GM23338 (cell line): ENCODE measurements around the gene ZACN. TPM values are rescaled to one million over a fixed set of nuclear protein-coding genes. Genes with fewer than 3 reads are reported as not detected.

Source experiments
- ATAC-seq: fragments of 200-7000 bp; cut with Tn5 transposase; 3 replicates; pipeline ENCODE4 v1.9.1; 2020
- DNase-seq: peaks from one replicate; pipeline ENCODE4 v3.0.0-alpha.2; 2015; ENCODE audit warnings: low spot score
- H2AFZ ChIP-seq: fragments of 200-600 bp; sonication (generic); 2 replicates; pipeline ENCODE4 v1.8.0; 2016; ENCODE audit warnings: antibody characterized with exemption, mild to moderate bottlenecking, moderate library complexity
- H3F3A ChIP-seq: fragments of 200-600 bp; sonication (generic); replicated peaks from 2 replicates; pipeline ENCODE4 v1.8.0; 2017; ENCODE audit warnings: antibody characterized with exemption, mixed run types, low read depth
- H3K27ac ChIP-seq: fragments of 200-600 bp; sonication (generic); 2 replicates; pipeline ENCODE4 v1.6.1; 2016; ENCODE audit warnings: low read depth
- H3K27me3 ChIP-seq: fragments of 200-600 bp; sonication (generic); 2 replicates; pipeline ENCODE4 v1.8.0; 2016; ENCODE audit warnings: mild to moderate bottlenecking, mixed run types, moderate library complexity; ENCODE audit not compliant: insufficient read depth
- H3K36me3 ChIP-seq: fragments of 200-600 bp; sonication (generic); 2 replicates; pipeline ENCODE4 v1.8.0; 2016; ENCODE audit warnings: mild to moderate bottlenecking; ENCODE audit not compliant: insufficient read depth
- H3K4me1 ChIP-seq: fragments of 200-600 bp; sonication (generic); 2 replicates; pipeline ENCODE4 v1.8.0; 2016; ENCODE audit warnings: mild to moderate bottlenecking, moderate library complexity; ENCODE audit not compliant: insufficient read depth
- H3K4me2 ChIP-seq: fragments of 200-600 bp; sonication (generic); 2 replicates; pipeline ENCODE4 v1.7.1; 2017; ENCODE audit warnings: mixed run types
- H3K4me3 ChIP-seq: fragments of 200-600 bp; sonication (generic); 2 replicates; pipeline ENCODE4 v1.6.1; 2016; ENCODE audit warnings: mixed run types
- H3K79me2 ChIP-seq: fragments of 200-600 bp; sonication (generic); replicated peaks from 2 replicates; pipeline ENCODE4 v1.8.0; 2017; ENCODE audit warnings: mild to moderate bottlenecking; ENCODE audit not compliant: insufficient read depth
- H3K9me2 ChIP-seq: fragments of 200-600 bp; sonication (generic); 2 replicates; pipeline ENCODE4 v1.8.0; 2017; ENCODE audit not compliant: insufficient read depth
- H4K20me1 ChIP-seq: fragments of 200-600 bp; sonication (generic); replicated peaks from 2 replicates; pipeline ENCODE4 v1.8.0; 2017; ENCODE audit warnings: mild to moderate bottlenecking; ENCODE audit not compliant: insufficient read depth
- H3K27ac Mint-ChIP-seq: 2 replicates; pipeline ENCODE4 v1.8.0; 2020; ENCODE audit warnings: inconsistent platforms, mild to moderate bottlenecking, moderate library complexity, mixed read lengths
- H3K27me3 Mint-ChIP-seq: 3 replicates; pipeline ENCODE4 v1.8.0; 2022; ENCODE audit warnings: low read depth, mild to moderate bottlenecking, moderate library complexity, mixed read lengths, inconsistent platforms; ENCODE audit not compliant: insufficient read depth, poor library complexity
- H3K36me3 Mint-ChIP-seq: 3 replicates; pipeline ENCODE4 v1.8.0; 2021; ENCODE audit warnings: low read depth, mild to moderate bottlenecking, inconsistent platforms, moderate library complexity, mixed read lengths
- H3K4me1 Mint-ChIP-seq: 3 replicates; pipeline ENCODE4 v1.8.0; 2020; ENCODE audit warnings: mild to moderate bottlenecking, inconsistent platforms, mixed read lengths
- H3K4me3 Mint-ChIP-seq: 3 replicates; pipeline ENCODE4 v1.8.0; 2021; ENCODE audit warnings: moderate library complexity, mild to moderate bottlenecking, inconsistent platforms, mixed read lengths
- H3K9me3 Mint-ChIP-seq: 3 replicates; pipeline ENCODE4 v1.8.0; 2020; ENCODE audit warnings: moderate library complexity, mild to moderate bottlenecking, inconsistent platforms, mixed read lengths
- CTCF ChIP-seq, 2 experiments: fragments of 200-600 bp in 1 of 2; sonication (generic) in 1 of 2; conservative IDR thresholded peaks; 2 replicates each; pipeline versions ENCODE4 v1.5.1 to v1.6.1; 2016 to 2017; ENCODE audit warnings: antibody characterized with exemption in 2 of 2, low read depth in 2 of 2, mild to moderate bottlenecking in 2 of 2, moderate library complexity in 1 of 2
- EZH2 ChIP-seq: fragments of 200-600 bp; sonication (generic); IDR thresholded peaks from one replicate; pipeline ENCODE4 v1.8.0; 2017; ENCODE audit warnings: antibody characterized with exemption, mild to moderate bottlenecking, low read depth; ENCODE audit not compliant: unreplicated experiment
- EZH2phosphoT487 ChIP-seq: fragments of 200-600 bp; sonication (generic); IDR thresholded peaks from one replicate; pipeline ENCODE4 v1.8.1; 2018; ENCODE audit warnings: antibody characterized with exemption; ENCODE audit not compliant: unreplicated experiment
- JUNB ChIP-seq: IDR thresholded peaks from one replicate; pipeline ENCODE4 v1.6.1; 2016; ENCODE audit warnings: antibody characterized with exemption; ENCODE audit not compliant: unreplicated experiment
- NANOG ChIP-seq: IDR thresholded peaks from 2 replicates; pipeline ENCODE4 v1.6.1; 2016; ENCODE audit warnings: antibody characterized with exemption, borderline replicate concordance
- POLR2AphosphoS5 ChIP-seq: IDR thresholded peaks from 2 replicates; pipeline ENCODE4 v1.6.1; 2016; ENCODE audit warnings: antibody characterized with exemption, low read depth
- REST ChIP-seq: IDR thresholded peaks from one replicate; pipeline ENCODE4 v1.6.1; 2018; ENCODE audit warnings: antibody characterized with exemption; ENCODE audit not compliant: unreplicated experiment
- STAT1 ChIP-seq: IDR thresholded peaks from one replicate; pipeline ENCODE4 v1.6.1; 2016; ENCODE audit warnings: antibody characterized with exemption; ENCODE audit not compliant: unreplicated experiment
- ZNF114 ChIP-seq: fragments of 250-450 bp; sonication (Bioruptor Pico); IDR thresholded peaks from 2 replicates; pipeline ENCODE4 v1.5.0; 2020; ENCODE audit warnings: mild to moderate bottlenecking, moderate library complexity
- ZNF331 ChIP-seq: fragments of 250-450 bp; sonication (Bioruptor Pico); IDR thresholded peaks from 2 replicates; pipeline ENCODE4 v1.5.0; 2020; ENCODE audit warnings: low read depth, mild to moderate bottlenecking, moderate library complexity
- polyA plus RNA-seq: library from polyadenylated mRNA; unstranded; fragments of >200 nt; fragmentation: Nextera tagmentation; extraction: Ambion mirVana; gene quantifications from 2 replicates; pipeline ENCODE4 v1.2.1, GENCODE V29; 2016
- total RNA-seq: library from RNA; depleted of rRNA; stranded (reverse); fragments of >200 nt; shearing (Covaris generic); gene quantifications from 2 replicates; pipeline ENCODE4 v1.2.3, GENCODE V29; 2014

The ZACN gene
- total and polyA plus RNA-seq, 2 experiments from 2014 or later = 0.47 TPM; not detected in 1

- no peak for TF ChIP-seq REST
- no peak for TF ChIP-seq ZNF114 (CRISPR knock-in tag)
- TF ChIP-seq ZNF331 (CRISPR knock-in tag) = no peak
- TF ChIP-seq EZH2phosphoT487 = no peak
- TF ChIP-seq CTCF (conservative IDR thresholded peaks at IDR 0.05; ENCODE audit: low read depth in 2 of 2) = no peak
Measured at GRCh38 chr17:76106703-76107102, 27.7 kb downstream of the ZACN start (continued).

- Histone ChIP-seq H3K36me3 (no peaks in the 10 kb centered on the region), H3K79me2 (peaks cover 8% of the 10 kb centered on the region), H4K20me1 (no peaks in the 10 kb centered on the region), H3K4me1 (peaks cover 26% of the 10 kb centered on the region; the same call in 1 of the 2 replicates), H2AFZ (no peak overlapping the region), H3K27me3 (no peaks in the 10 kb centered on the region), H3K27ac (no peak overlapping the region), H3K4me2 (no peak overlapping the region), H3K4me3 (no peak overlapping the region), H3K9me2 (no peaks in the 10 kb centered on the region), H3F3A (peaks cover 9% of the 10 kb centered on the region; the same call in 1 of the 2 replicates)
- peaks cover 27% of the 10 kb centered on the region for H3K4me1 Mint-ChIP-seq
- H3K27ac Mint-ChIP-seq = no peak overlapping the region
- H3K4me3 Mint-ChIP-seq = no peak overlapping the region
- H3K36me3 Mint-ChIP-seq = peaks cover 4% of the 10 kb centered on the region; the same call in 2 of the 3 replicates
- H3K27me3 Mint-ChIP-seq = peaks cover 10% of the 10 kb centered on the region
- peaks cover 3% of the 10 kb centered on the region; the same call in 2 of the 3 replicates for H3K9me3 Mint-ChIP-seq
- no peak for ATAC-seq
- DNase-seq = no peak
- TF ChIP-seq JUNB (no peak), STAT1 (no peak), EZH2phosphoT487 (no peak), EZH2 (no peak), POLR2AphosphoS5 (no peak), NANOG (no peak), REST (no peak)
Measured at GRCh38 chr17:76107509-76107908, 28.5 kb downstream of the ZACN start.
